DLD1 (cell line): ENCODE results near the gene CHRNE.
"Not testable (repeated sequence)": the region's sequence is repeated elsewhere in the genome, so short reads cannot be mapped to it uniquely, and the experiment has no call there.

Source experiments
- in situ Hi-C: cut with HindIII; loops from 2 replicates; pipeline ENCODE4 v1.10.0; 2017; ENCODE audit warnings: low sequenced_read_pairs

Gene CHRNE

DNA sequence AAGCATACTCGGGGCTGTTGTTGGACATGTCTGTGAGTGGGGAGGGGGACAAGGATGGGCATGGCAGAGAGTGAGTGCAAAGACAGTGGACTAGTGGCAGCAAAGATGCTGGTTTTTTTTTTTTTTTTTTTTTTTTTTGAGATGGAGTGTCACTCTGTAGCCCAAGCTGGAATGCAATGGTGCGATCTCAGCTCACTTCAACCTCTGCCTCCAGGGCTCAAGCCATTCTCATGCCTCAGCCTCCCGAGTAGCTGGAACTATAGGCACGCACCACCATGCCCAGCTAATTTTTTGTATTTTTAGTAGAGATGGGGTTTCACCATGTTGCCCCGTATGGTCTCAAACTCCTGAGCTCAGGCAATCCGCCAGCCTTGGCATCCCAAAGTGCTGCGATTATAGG is 45.6 kb downstream of the CHRNE start:
- in situ Hi-C loops = not testable (repeated sequence)

GRCh38 chr17:4856937-4857314 is 46.0 kb downstream of the CHRNE start:
- in situ Hi-C loops = no loop called here

GRCh38 chr17:4856271-4856936 is 46.5 kb downstream of the CHRNE start:
- in situ Hi-C loops = no loop called here

- in situ Hi-C loops = no loop called here
Measured at GRCh38 chr17:4854111-4854681, 48.7 kb downstream of the CHRNE start.

DNA sequence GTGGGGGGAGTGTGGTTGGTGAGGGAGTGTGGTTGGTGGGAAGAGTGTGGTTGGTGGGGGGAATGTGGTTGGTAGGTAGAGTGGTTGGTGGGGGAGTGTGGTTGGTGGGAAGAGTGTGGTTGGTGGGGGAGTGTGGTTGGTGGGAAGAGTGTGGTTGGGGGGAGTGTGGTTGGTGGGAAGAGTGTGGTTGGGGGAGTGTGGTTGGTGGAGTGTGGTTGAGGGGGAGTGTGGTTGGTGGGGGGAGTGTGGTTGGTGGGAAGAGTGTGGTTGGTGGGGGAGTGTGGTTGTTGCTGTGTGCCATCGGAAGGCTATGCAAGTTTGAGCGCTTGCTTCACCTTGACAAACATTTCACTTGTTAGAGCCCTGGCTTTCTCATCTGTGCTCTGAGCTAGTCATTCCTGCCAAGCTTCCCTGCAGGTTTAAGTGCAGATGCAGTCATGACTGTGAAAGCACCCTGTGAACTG is 49.7 kb downstream of the CHRNE start:
- in situ Hi-C loops = no loop called here

- in situ Hi-C loops = no loop called here
Measured at GRCh38 chr17:4852567-4853207, 50.2 kb downstream of the CHRNE start.

DNA sequence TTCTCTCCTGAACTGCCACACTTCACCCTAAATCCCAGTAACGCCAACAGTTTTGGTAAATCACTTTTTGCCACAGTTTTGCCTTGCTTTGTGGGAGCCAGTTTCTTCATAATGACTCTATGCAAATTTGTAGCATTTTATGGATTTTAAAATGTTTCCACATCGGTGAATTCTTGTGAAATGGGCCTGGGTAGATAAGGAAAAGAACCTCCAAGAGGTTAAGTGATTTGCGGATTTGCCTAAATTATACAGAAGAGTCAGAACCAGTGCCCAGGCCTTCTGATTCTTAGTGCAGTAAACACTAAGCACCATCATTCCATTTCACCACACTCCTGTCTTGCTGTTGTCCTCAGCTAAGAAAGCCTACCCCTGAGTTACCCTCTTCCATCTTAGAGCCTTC is 51.8 kb downstream of the CHRNE start:
- in situ Hi-C loops = no loop called here

- in situ Hi-C loops = no loop called here
Measured at GRCh38 chr17:4850246-4850645, 52.7 kb downstream of the CHRNE start.

DNA sequence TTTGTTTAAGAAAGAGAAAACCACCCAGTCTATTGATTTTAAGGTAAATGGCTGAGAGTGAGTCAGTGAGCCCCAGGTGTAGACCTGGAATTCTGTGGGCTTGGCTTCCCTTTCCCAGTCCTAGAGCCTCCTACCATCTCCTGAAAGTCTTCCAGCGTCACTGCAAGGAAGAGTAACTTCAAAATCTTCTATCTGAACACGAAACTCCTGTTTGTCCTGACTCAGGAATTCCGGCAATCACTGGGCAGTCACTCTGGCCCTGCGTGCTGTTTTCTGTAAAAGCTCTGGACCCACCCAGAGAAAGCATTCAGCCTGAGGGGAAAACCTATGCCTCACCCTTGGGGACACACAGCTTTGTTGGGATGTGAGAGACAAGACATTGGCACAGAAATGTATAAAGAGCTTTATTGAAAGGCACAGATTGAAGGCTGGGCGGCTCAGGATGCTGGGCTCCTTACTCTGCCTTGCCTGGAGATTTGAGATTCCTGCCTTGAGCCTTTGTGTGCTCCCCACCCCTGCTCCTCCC is 53.8 kb downstream of the CHRNE start:
- in situ Hi-C loops = no loop called here
